Uterus (tissue), 4 donors: ENCODE results near the gene MPL. TPM values are rescaled to one million over a fixed set of nuclear protein-coding genes. Genes with fewer than 3 reads are reported as not detected.

Source experiments
- DNase-seq, 2 donors: peaks; one replicate each; pipeline ENCODE4 v3.0.0-alpha.2; 2019 to 2020
- H3K27ac ChIP-seq, 2 donors: fragments of 200-600 bp; sonication (generic); 1 replicate in 1 of 2; 2 replicates in 1 of 2; pipeline ENCODE4 v1.5.1; 2016 to 2018
- H3K27me3 ChIP-seq, 2 donors: fragments of 200-600 bp; sonication (generic); one replicate each; pipeline ENCODE4 v1.5.1; 2018 to 2019; ENCODE audit warnings: control low read depth in 1 of 2
- H3K36me3 ChIP-seq, 2 donors: fragments of 200-600 bp; sonication (generic); one replicate each; pipeline ENCODE4 v1.5.1; 2019; ENCODE audit warnings: control low read depth in 1 of 2
- H3K4me1 ChIP-seq, 2 donors: fragments of 200-600 bp; sonication (generic); one replicate each; pipeline ENCODE4 v1.5.1; 2018 to 2019; ENCODE audit warnings: control low read depth in 1 of 2
- H3K4me3 ChIP-seq, 2 donors: fragments of 200-600 bp; sonication (generic); 1 replicate in 1 of 2; 2 replicates in 1 of 2; pipeline ENCODE4 v1.5.1; 2018 to 2019; ENCODE audit warnings: mild to moderate bottlenecking in 1 of 2
- H3K9me3 ChIP-seq, 2 donors: fragments of 200-600 bp; sonication (generic); one replicate each; pipeline ENCODE4 v1.5.1; 2019; ENCODE audit warnings: control low read depth in 1 of 2
- CTCF ChIP-seq, 4 experiments: fragments of 200-600 bp in 2 of 4; fragments of 450-650 bp in 2 of 4; sonication (generic) in 2 of 4; IDR thresholded peaks; one replicate each; pipeline ENCODE4 v1.5.1; 2016 to 2019; ENCODE audit warnings: antibody characterized with exemption in 4 of 4, mild to moderate bottlenecking in 2 of 4, moderate library complexity in 1 of 4
- POLR2A ChIP-seq, 2 donors: fragments of 450-650 bp; IDR thresholded peaks; one replicate each; pipeline ENCODE4 v1.6.1; 2016; ENCODE audit warnings: antibody characterized with exemption in 2 of 2, mild to moderate bottlenecking in 1 of 2, moderate library complexity in 1 of 2
- intact Hi-C: fragments of 100-400 bp; cut with DNase I; formaldehyde crosslinking; loops from one replicate; pipeline ENCODE4 v1.15.1; 2023; ENCODE audit warnings: low total_unique reads
- total RNA-seq, 4 donors: library from RNA; depleted of rRNA in 3 of 4; stranded (reverse); fragments of >200 nt in 3 of 4; gene quantifications; one replicate each; pipeline versions ENCODE4 v1.1.0 to v1.2.4, GENCODE V29; 2014 to 2023
- donor health status: DM: yes; HTN: yes; CAD: no.

Gene MPL
- total RNA-seq, 4 donors from 2014 or later: 1.3 TPM; not detected in 3

GRCh38 chr1:43303471-43304313, 33.9 kb upstream of the MPL start:
- Histone ChIP-seq H3K27ac (peak overlapping the region in 1 of 2 donors; percentile 76), H3K27me3 (no peaks in the 10 kb centered on the region), H3K36me3 (no peaks in the 10 kb centered on the region), H3K4me3 (no peak overlapping the region), H3K9me3 (no peaks in the 10 kb centered on the region), H3K4me1 (no peaks in the 10 kb centered on the region)
- no peak for TF ChIP-seq POLR2A (IDR thresholded peaks at IDR 0.05)
- TF ChIP-seq CTCF (IDR thresholded peaks at IDR 0.05): no peak
- intact Hi-C loops: no loop called here
- no peak for DNase-seq

- TF ChIP-seq POLR2A (IDR thresholded peaks at IDR 0.05): no peak
- TF ChIP-seq CTCF (IDR thresholded peaks at IDR 0.05): peak in 1 of 4 experiments; percentile 6
- Histone ChIP-seq H3K9me3 (no peaks in the 10 kb centered on the region), H3K4me1 (no peaks in the 10 kb centered on the region), H3K27me3 (no peaks in the 10 kb centered on the region), H3K27ac (peak overlapping the region in 1 of 2 donors; percentile 76), H3K36me3 (no peaks in the 10 kb centered on the region), H3K4me3 (no peak overlapping the region)
- DNase-seq: no peak
- intact Hi-C loops: no loop called here
These were observed 33.3 kb upstream of the MPL start for GRCh38 chr1:43304314-43304681.

- TF ChIP-seq POLR2A (IDR thresholded peaks at IDR 0.05) (no peak), CTCF (IDR thresholded peaks at IDR 0.05) (no peak)
- H3K27me3 ChIP-seq: no peaks in the 10 kb centered on the region
- H3K4me3 ChIP-seq: no peak overlapping the region
- no peak for DNase-seq
- H3K27ac ChIP-seq: peak overlapping the region in 1 of 2 donors; percentile 76
- intact Hi-C loops: no loop called here
- H3K9me3 ChIP-seq: no peaks in the 10 kb centered on the region
- H3K36me3 ChIP-seq: no peaks in the 10 kb centered on the region
- no peaks in the 10 kb centered on the region for H3K4me1 ChIP-seq
These were observed 32.8 kb upstream of the MPL start for GRCh38 chr1:43304771-43305300.

DNA sequence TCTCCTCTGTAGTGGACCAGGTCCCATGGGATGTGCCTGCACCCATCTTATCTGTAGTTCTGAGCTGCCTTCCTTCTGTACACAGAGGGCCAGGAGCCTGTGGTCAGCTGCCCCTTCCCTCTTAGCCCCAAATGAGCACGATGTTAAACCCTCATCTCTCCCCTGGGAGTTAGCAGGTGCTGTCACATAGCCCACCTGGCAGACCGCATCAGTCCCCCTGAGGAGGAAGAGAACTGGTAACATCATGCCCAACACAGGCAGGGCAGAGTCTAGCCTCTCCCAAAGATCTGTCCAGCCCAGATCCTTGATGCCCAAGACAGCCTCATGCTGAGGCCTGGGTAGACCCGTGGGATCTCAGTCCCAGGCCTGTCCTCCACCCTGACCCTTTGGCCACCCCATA, 32.2 kb upstream of the MPL start:
- Histone ChIP-seq H3K27me3 (no peaks in the 10 kb centered on the region), H3K36me3 (no peaks in the 10 kb centered on the region), H3K27ac (no peak overlapping the region), H3K4me3 (no peak overlapping the region), H3K4me1 (no peaks in the 10 kb centered on the region), H3K9me3 (no peaks in the 10 kb centered on the region)
- intact Hi-C loops: no loop called here
- TF ChIP-seq POLR2A (IDR thresholded peaks at IDR 0.05) (no peak), CTCF (IDR thresholded peaks at IDR 0.05) (no peak)
- DNase-seq: no peak

DNA sequence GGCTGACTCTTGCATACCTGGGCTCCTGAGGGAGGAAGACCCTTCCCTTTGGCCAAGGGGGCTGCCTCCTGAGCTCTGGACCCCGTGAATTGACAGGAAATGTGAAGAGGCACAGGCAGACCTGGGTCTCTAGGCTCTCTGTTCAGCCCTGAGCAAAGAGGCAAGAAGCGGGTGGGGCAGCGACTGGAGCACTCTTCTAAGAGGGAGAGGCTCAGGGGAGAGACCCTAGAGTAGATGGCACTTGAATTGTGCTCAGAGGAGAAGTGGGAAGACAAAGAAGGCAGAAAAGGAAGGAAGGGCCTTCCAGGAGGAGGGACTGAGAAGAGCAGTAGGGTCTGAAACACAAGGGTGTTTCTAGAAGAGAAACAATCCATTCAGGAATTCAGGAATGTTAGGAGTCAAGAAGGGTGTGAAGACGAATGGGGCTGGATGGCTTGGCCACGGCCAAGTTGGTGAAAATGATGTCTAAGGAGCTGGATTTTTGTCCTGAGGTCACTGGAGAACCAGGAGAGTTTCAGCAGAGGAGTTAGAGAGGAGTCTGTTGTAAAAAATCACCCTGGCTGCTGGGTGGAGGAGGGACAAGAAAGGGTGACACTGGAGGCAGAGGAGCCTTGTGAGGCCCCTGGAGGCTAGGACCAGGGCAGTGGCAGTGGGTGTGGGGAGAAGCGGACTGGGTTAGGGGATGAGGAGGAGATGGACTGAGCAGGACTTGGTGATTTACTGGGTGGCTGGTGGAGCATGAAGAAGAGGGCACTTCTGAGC, 31.5 kb upstream of the MPL start:
- Histone ChIP-seq H3K4me3 (no peak overlapping the region), H3K9me3 (no peaks in the 10 kb centered on the region), H3K4me1 (no peaks in the 10 kb centered on the region), H3K36me3 (no peaks in the 10 kb centered on the region), H3K27ac (no peak overlapping the region), H3K27me3 (no peaks in the 10 kb centered on the region)
- intact Hi-C loops: no loop called here
- no peak for DNase-seq
- TF ChIP-seq CTCF (IDR thresholded peaks at IDR 0.05): no peak
- no peak for TF ChIP-seq POLR2A (IDR thresholded peaks at IDR 0.05)
